Keratinocyte (primary cell): ENCODE results near the gene HDDC2. TPM values are rescaled to one million over a fixed set of nuclear protein-coding genes. Genes with fewer than 3 reads are reported as not detected.

Experiments
- DNase-seq: peaks from one replicate; pipeline ENCODE4 v3.0.0-alpha.2; 2011; ENCODE audit warnings: low read depth, missing footprints, low spot score
- FAIRE-seq: peaks from 2 replicates; lab custom pipeline; 2011; peaks lifted over from hg19 to GRCh38; lab: Jason Lieb, UNC
- H2AFZ ChIP-seq: 2 replicates; pipeline ENCODE4 v1.6.0; 2012; ENCODE audit warnings: low read length, control low read depth, inconsistent platforms; ENCODE audit not compliant: control insufficient read depth
- H3K27ac ChIP-seq: 2 replicates; pipeline ENCODE4 v1.5.1; 2011; ENCODE audit warnings: low read length; ENCODE audit not compliant: control insufficient read depth, insufficient read depth
- H3K27me3 ChIP-seq: 3 replicates; pipeline ENCODE4 v1.6.0; 2011; ENCODE audit warnings: low read length; ENCODE audit not compliant: control insufficient read depth, insufficient read depth; ENCODE audit errors: extremely low read depth
- H3K36me3 ChIP-seq, 2 experiments: 2 replicates in 1 of 2; 3 replicates in 1 of 2; pipeline ENCODE4 v1.5.1; 2011; ENCODE audit warnings: low read length in 2 of 2, mild to moderate bottlenecking in 1 of 2; ENCODE audit not compliant: control insufficient read depth in 2 of 2, insufficient read depth in 2 of 2; ENCODE audit errors: extremely low read depth in 1 of 2
- H3K4me1 ChIP-seq: 3 replicates; pipeline ENCODE4 v1.5.1; 2011; ENCODE audit warnings: low read length; ENCODE audit not compliant: control insufficient read depth, insufficient read depth; ENCODE audit errors: extremely low read depth
- H3K4me2 ChIP-seq: 3 replicates; pipeline ENCODE4 v1.6.0; 2011; ENCODE audit warnings: low read depth, low read length; ENCODE audit not compliant: control insufficient read depth, insufficient read depth; ENCODE audit errors: extremely low read depth
- H3K4me3 ChIP-seq, 3 experiments: fragments of 200-600 bp in 1 of 3; sonication (generic) in 1 of 3; 2 replicates in 2 of 3; 3 replicates in 1 of 3; pipeline ENCODE4 v1.5.1; 2011 to 2016; ENCODE audit warnings: low read length in 3 of 3, mild to moderate bottlenecking in 3 of 3, control low read depth in 2 of 3, inconsistent platforms in 1 of 3, low read depth in 1 of 3, mixed read lengths in 1 of 3, mixed run types in 1 of 3, moderate library complexity in 1 of 3; ENCODE audit not compliant: control insufficient read depth in 2 of 3, insufficient read depth in 2 of 3; ENCODE audit errors: extremely low read depth in 1 of 3
- H3K79me2 ChIP-seq: 2 replicates; pipeline ENCODE4 v1.6.0; 2012; ENCODE audit warnings: low read length; ENCODE audit not compliant: control insufficient read depth, insufficient read depth
- H3K9ac ChIP-seq: 3 replicates; pipeline ENCODE4 v1.6.0; 2011; ENCODE audit warnings: low read length; ENCODE audit not compliant: control insufficient read depth, insufficient read depth; ENCODE audit errors: extremely low read depth
- H3K9me1 ChIP-seq: 3 replicates; pipeline ENCODE4 v1.6.0; 2011; ENCODE audit warnings: low read length; ENCODE audit not compliant: control insufficient read depth, insufficient read depth; ENCODE audit errors: extremely low read depth
- H3K9me3 ChIP-seq: 2 replicates; pipeline ENCODE4 v1.5.1; 2012; ENCODE audit warnings: low read depth, low read length; ENCODE audit not compliant: control insufficient read depth
- H4K20me1 ChIP-seq: 3 replicates; pipeline ENCODE4 v1.6.0; 2011; ENCODE audit warnings: low read length; ENCODE audit not compliant: control insufficient read depth, insufficient read depth; ENCODE audit errors: extremely low read depth
- EZH2 ChIP-seq: IDR thresholded peaks from one replicate; pipeline ENCODE4 v1.6.1; 2012; ENCODE audit warnings: inconsistent platforms, mild to moderate bottlenecking, low read length, moderate library complexity
- dilution Hi-C: fragments of 300-500 bp; cut with MboI; formaldehyde crosslinking; loops from one replicate; pipeline ENCODE4 v1.7.0; 2020; ENCODE audit warnings: low sequenced_read_pairs; ENCODE audit not compliant: extremely low pct_ligation_motif_present
- polyA plus RNA-seq, 5 experiments: library from polyadenylated mRNA; depleted of rRNA in 3 of 5; stranded (reverse) in 3 of 5; stranded (forward) in 1 of 5; unstranded in 1 of 5; fragments of >200 nt; gene quantifications; 1 replicate in 1 of 5; 2 replicates in 3 of 5; 3 replicates in 1 of 5; pipeline versions ENCODE4 v1.2.1 to v1.2.3, GENCODE V29; 2011 to 2012; ENCODE audit warnings: missing spikeins in 2 of 5, low read depth in 1 of 5, low replicate concordance in 1 of 5
- TF ChIP-seq, protein P1 (sequence below), 3 experiments: IDR thresholded peaks in 1 of 3; conservative IDR thresholded peaks in 1 of 3; optimal IDR thresholded peaks in 1 of 3; 2 replicates in 2 of 3; 3 replicates in 1 of 3; pipeline versions ENCODE3 to v1.5.1; 2011; ENCODE audit warnings: low read length in 3 of 3, mild to moderate bottlenecking in 3 of 3, moderate library complexity in 2 of 3, control low read depth in 1 of 3, inconsistent platforms in 1 of 3; ENCODE audit not compliant: insufficient read depth in 2 of 3; ENCODE audit errors: extremely low read depth in 1 of 3

The HDDC2 gene
- polyA plus RNA-seq, 1 donor (not counting 4 experiments of a cell fraction or from before 2014, with no cell fraction given) = 75.8 TPM

DNA sequence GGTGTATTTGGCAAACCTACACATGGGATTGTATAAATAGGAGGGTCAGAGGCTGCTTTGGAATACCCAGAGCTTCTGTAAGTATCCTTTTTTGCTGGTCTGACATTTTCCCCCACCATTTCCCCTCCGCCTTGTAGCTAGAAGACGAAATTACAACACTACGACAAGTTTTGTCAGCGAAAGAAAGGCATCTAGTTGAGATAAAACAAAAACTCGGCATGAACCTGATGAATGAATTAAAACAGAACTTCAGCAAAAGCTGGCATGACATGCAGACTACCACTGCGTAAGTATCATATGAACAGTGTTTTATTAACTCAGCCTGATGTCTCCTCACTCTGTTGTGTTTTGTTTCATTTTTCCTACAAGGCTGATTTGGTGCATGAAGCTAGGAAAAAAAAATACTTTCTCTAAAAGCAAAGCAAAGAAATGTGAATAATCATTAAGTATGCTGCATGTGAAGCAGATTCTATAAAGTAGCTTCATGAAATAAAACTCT, 72.7 kb downstream of the HDDC2 start:
- H3K4me1 ChIP-seq = peaks cover 14% of the 10 kb centered on the region
- H3K79me2 ChIP-seq = no peaks in the 10 kb centered on the region
- H3K9me3 ChIP-seq = no peaks in the 10 kb centered on the region
- H3K4me3 ChIP-seq = no peak overlapping the region
- H3K9me1 ChIP-seq = no peaks in the 10 kb centered on the region
- TF ChIP-seq, protein P1, sequence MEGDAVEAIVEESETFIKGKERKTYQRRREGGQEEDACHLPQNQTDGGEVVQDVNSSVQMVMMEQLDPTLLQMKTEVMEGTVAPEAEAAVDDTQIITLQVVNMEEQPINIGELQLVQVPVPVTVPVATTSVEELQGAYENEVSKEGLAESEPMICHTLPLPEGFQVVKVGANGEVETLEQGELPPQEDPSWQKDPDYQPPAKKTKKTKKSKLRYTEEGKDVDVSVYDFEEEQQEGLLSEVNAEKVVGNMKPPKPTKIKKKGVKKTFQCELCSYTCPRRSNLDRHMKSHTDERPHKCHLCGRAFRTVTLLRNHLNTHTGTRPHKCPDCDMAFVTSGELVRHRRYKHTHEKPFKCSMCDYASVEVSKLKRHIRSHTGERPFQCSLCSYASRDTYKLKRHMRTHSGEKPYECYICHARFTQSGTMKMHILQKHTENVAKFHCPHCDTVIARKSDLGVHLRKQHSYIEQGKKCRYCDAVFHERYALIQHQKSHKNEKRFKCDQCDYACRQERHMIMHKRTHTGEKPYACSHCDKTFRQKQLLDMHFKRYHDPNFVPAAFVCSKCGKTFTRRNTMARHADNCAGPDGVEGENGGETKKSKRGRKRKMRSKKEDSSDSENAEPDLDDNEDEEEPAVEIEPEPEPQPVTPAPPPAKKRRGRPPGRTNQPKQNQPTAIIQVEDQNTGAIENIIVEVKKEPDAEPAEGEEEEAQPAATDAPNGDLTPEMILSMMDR (optimal IDR thresholded peaks at IDR 0.05 in 1 of 3, IDR thresholded peaks at IDR 0.05 in 1 of 3, conservative IDR thresholded peaks at IDR 0.05 in 1 of 3; ENCODE audit: extremely low read depth in 1 of 3, insufficient read depth in 2 of 3, low read length in 3 of 3) = no peak
- TF ChIP-seq EZH2 = no peak
- dilution Hi-C loops = no loop called here
- no peak overlapping the region for H3K4me2 ChIP-seq
- no peaks in the 10 kb centered on the region for H4K20me1 ChIP-seq
- H2AFZ ChIP-seq = no peak overlapping the region
- no peaks in the 10 kb centered on the region for H3K27me3 ChIP-seq
- no peak overlapping the region for H3K27ac ChIP-seq
- no peak for FAIRE-seq
- DNase-seq = no peak
- H3K36me3 ChIP-seq = no peaks in the 10 kb centered on the region
- no peak overlapping the region for H3K9ac ChIP-seq

DNA sequence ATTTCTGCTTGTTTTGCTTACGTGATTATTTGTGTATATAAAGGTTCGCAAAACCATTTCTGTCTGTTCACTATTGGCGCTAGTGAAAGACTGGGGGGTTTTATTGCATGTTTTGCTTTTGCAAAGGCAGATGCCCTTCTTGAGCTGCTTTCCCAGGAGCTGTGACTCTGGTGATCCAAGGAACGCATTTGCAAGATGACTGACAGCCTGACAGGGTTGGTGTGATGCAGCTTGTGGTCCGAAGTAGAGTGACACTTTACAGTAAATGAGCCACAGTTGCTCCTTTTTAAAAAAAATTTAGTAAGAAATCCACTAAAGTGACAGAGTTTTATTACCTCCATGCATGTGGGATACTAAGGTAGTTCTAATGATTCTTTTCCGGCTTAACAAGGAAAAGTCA, 74.5 kb downstream of the HDDC2 start:
- DNase-seq = no peak
- no peak overlapping the region for H3K4me2 ChIP-seq
- H3K27ac ChIP-seq = no peak overlapping the region
- H3K4me3 ChIP-seq = no peak overlapping the region
- peaks cover 3% of the 10 kb centered on the region for H3K4me1 ChIP-seq
- H2AFZ ChIP-seq = no peak overlapping the region
- H3K9me3 ChIP-seq = no peaks in the 10 kb centered on the region
- TF ChIP-seq EZH2 = no peak
- TF ChIP-seq, protein P1 (optimal IDR thresholded peaks at IDR 0.05 in 1 of 3, IDR thresholded peaks at IDR 0.05 in 1 of 3, conservative IDR thresholded peaks at IDR 0.05 in 1 of 3; ENCODE audit: extremely low read depth in 1 of 3, insufficient read depth in 2 of 3, low read length in 3 of 3) = no peak
- dilution Hi-C loops = no loop called here
- H3K9me1 ChIP-seq = no peaks in the 10 kb centered on the region
- FAIRE-seq = no peak
- H3K9ac ChIP-seq = no peak overlapping the region
- no peaks in the 10 kb centered on the region for H3K27me3 ChIP-seq
- H3K36me3 ChIP-seq = peaks cover 0 to under 1% of the 10 kb centered on the region in 2 experiments
- no peaks in the 10 kb centered on the region for H3K79me2 ChIP-seq
- H4K20me1 ChIP-seq = no peaks in the 10 kb centered on the region

Other genes with a start within 250 kb of the HDDC2 start
- 99.6 to 135 TPM (median 129 TPM) in 3 replicates for gene TPD52L1, start 148.2 kb downstream of the HDDC2 start, polyA plus RNA-seq